ENCODE results near the gene IYD.

Gene IYD

GRCh38 chr6:150430815-150431214, 62.0 kb downstream of the IYD start:
- ChIA-PET POLR2A (no interaction called here), CTCF (no interaction called here)
- no peak for TF ChIP-seq FOXK2 (IDR thresholded peaks at IDR 0.05)
- no peak for TF ChIP-seq HDGF (IDR thresholded peaks at IDR 0.05; ENCODE audit: borderline replicate concordance)
- TF ChIP-seq PKNOX1 (IDR thresholded peaks at IDR 0.05), result no peak
- TF ChIP-seq SP1 (IDR thresholded peaks at IDR 0.05), result no peak
- no peak for TF ChIP-seq FOXA1 (IDR thresholded peaks at IDR 0.05)
- TF ChIP-seq BHLHE40 (IDR thresholded peaks at IDR 0.05; ENCODE audit: borderline replicate concordance), result no peak
- TF ChIP-seq ELF4 (IDR thresholded peaks at IDR 0.05), result no peak
- TF ChIP-seq NFRKB (IDR thresholded peaks at IDR 0.05), result no peak
- TF ChIP-seq TARDBP (IDR thresholded peaks at IDR 0.05), result no peak
- no peak for TF ChIP-seq CTBP1 (IDR thresholded peaks at IDR 0.05; ENCODE audit: borderline replicate concordance)
- TF ChIP-seq ARNT (IDR thresholded peaks at IDR 0.05), result no peak
- TF ChIP-seq ZNF384 (IDR thresholded peaks at IDR 0.05), result no peak
- no peak for DNase-seq (ENCODE audit: extremely low spot score)

GRCh38 chr6:150435360-150435759, 66.5 kb downstream of the IYD start:
- ChIA-PET POLR2A (no interaction called here), CTCF (no interaction called here)
- TF ChIP-seq FOXA1 (IDR thresholded peaks at IDR 0.05) (no peak), ELF4 (IDR thresholded peaks at IDR 0.05) (no peak), TARDBP (IDR thresholded peaks at IDR 0.05) (no peak), LEF1 (IDR thresholded peaks at IDR 0.05; ENCODE audit: borderline replicate concordance) (no peak), FOXK2 (IDR thresholded peaks at IDR 0.05) (no peak), NFRKB (IDR thresholded peaks at IDR 0.05) (no peak), BHLHE40 (IDR thresholded peaks at IDR 0.05; ENCODE audit: borderline replicate concordance) (no peak), HDGF (IDR thresholded peaks at IDR 0.05; ENCODE audit: borderline replicate concordance) (no peak), L3MBTL2 (conservative IDR thresholded peaks at IDR 0.05) (no peak)

GRCh38 chr6:150435832-150436231, 67.0 kb downstream of the IYD start:
- CTCF ChIA-PET, result no interaction called here
- POLR2A ChIA-PET, result no interaction called here
- DNase-seq (ENCODE audit: extremely low spot score), result no peak
- no peak for TF ChIP-seq ELF4 (IDR thresholded peaks at IDR 0.05)
- TF ChIP-seq BHLHE40 (IDR thresholded peaks at IDR 0.05; ENCODE audit: borderline replicate concordance), result no peak
- TF ChIP-seq TARDBP (IDR thresholded peaks at IDR 0.05), result no peak
- TF ChIP-seq LEF1 (IDR thresholded peaks at IDR 0.05; ENCODE audit: borderline replicate concordance), result no peak
- no peak for TF ChIP-seq FOXK2 (IDR thresholded peaks at IDR 0.05)
- no peak for TF ChIP-seq NFRKB (IDR thresholded peaks at IDR 0.05)
- no peak for TF ChIP-seq CTBP1 (IDR thresholded peaks at IDR 0.05; ENCODE audit: borderline replicate concordance)
- TF ChIP-seq HDGF (IDR thresholded peaks at IDR 0.05; ENCODE audit: borderline replicate concordance), result no peak
- TF ChIP-seq SUZ12 (IDR thresholded peaks at IDR 0.05), result no peak
- no peak for TF ChIP-seq ARNT (IDR thresholded peaks at IDR 0.05)
- no peak for TF ChIP-seq L3MBTL2 (conservative IDR thresholded peaks at IDR 0.05)
- TF ChIP-seq SP1 (IDR thresholded peaks at IDR 0.05), result no peak
- no peak for TF ChIP-seq FOXM1 (IDR thresholded peaks at IDR 0.05; ENCODE audit: borderline replicate concordance)
- TF ChIP-seq ZNF384 (IDR thresholded peaks at IDR 0.05), result no peak

More at GRCh38 chr6:150435360-150435759, 66.5 kb downstream of the IYD start:
- DNase-seq (ENCODE audit: extremely low spot score), result no peak

- DNase-seq (ENCODE audit: extremely low spot score), result no peak
- POLR2A ChIA-PET, result no interaction called here
- CTCF ChIA-PET, result no interaction called here
- TF ChIP-seq SUZ12 (IDR thresholded peaks at IDR 0.05), result no peak
- TF ChIP-seq ARNT (IDR thresholded peaks at IDR 0.05), result no peak
- TF ChIP-seq CTBP1 (IDR thresholded peaks at IDR 0.05; ENCODE audit: borderline replicate concordance), result no peak
- TF ChIP-seq L3MBTL2 (conservative IDR thresholded peaks at IDR 0.05), result no peak
- TF ChIP-seq TARDBP (IDR thresholded peaks at IDR 0.05), result no peak
- no peak for TF ChIP-seq HDGF (IDR thresholded peaks at IDR 0.05; ENCODE audit: borderline replicate concordance)
- TF ChIP-seq PKNOX1 (IDR thresholded peaks at IDR 0.05), result no peak
- no peak for TF ChIP-seq ZNF384 (IDR thresholded peaks at IDR 0.05)
- no peak for TF ChIP-seq SP1 (IDR thresholded peaks at IDR 0.05)
- no peak for TF ChIP-seq FOXA1 (IDR thresholded peaks at IDR 0.05)
- TF ChIP-seq BHLHE40 (IDR thresholded peaks at IDR 0.05; ENCODE audit: borderline replicate concordance), result no peak
- TF ChIP-seq ELF4 (IDR thresholded peaks at IDR 0.05), result no peak
- TF ChIP-seq LEF1 (IDR thresholded peaks at IDR 0.05; ENCODE audit: borderline replicate concordance), result no peak
- TF ChIP-seq NFRKB (IDR thresholded peaks at IDR 0.05), result no peak
- TF ChIP-seq FOXM1 (IDR thresholded peaks at IDR 0.05; ENCODE audit: borderline replicate concordance), result no peak
- no peak for TF ChIP-seq FOXK2 (IDR thresholded peaks at IDR 0.05)
Observed at GRCh38 chr6:150439373-150439772, 70.6 kb downstream of the IYD start.

GRCh38 chr6:150443621-150444020, 74.8 kb downstream of the IYD start:
- ChIA-PET POLR2A (no interaction called here), CTCF (no interaction called here)
- no peak for DNase-seq (ENCODE audit: extremely low spot score)
- TF ChIP-seq L3MBTL2 (conservative IDR thresholded peaks at IDR 0.05) (no peak), NFRKB (IDR thresholded peaks at IDR 0.05) (no peak), FOXK2 (IDR thresholded peaks at IDR 0.05) (no peak), ZNF384 (IDR thresholded peaks at IDR 0.05) (no peak), SP1 (IDR thresholded peaks at IDR 0.05) (no peak)

GRCh38 chr6:150444308-150444707, 75.5 kb downstream of the IYD start:
- no peak for TF ChIP-seq CTBP1 (IDR thresholded peaks at IDR 0.05; ENCODE audit: borderline replicate concordance)
- ChIA-PET CTCF (no interaction called here), POLR2A (no interaction called here)
- DNase-seq (ENCODE audit: extremely low spot score), result no peak

- TF ChIP-seq ARNT (IDR thresholded peaks at IDR 0.05), result no peak
- TF ChIP-seq LEF1 (IDR thresholded peaks at IDR 0.05; ENCODE audit: borderline replicate concordance), result no peak
- TF ChIP-seq BHLHE40 (IDR thresholded peaks at IDR 0.05; ENCODE audit: borderline replicate concordance), result no peak
- no peak for TF ChIP-seq ELF4 (IDR thresholded peaks at IDR 0.05)
- no peak for TF ChIP-seq FOXK2 (IDR thresholded peaks at IDR 0.05)
- TF ChIP-seq FOXA1 (IDR thresholded peaks at IDR 0.05), result no peak
- TF ChIP-seq TARDBP (IDR thresholded peaks at IDR 0.05), result no peak
- TF ChIP-seq SP1 (IDR thresholded peaks at IDR 0.05), result no peak
- no peak for TF ChIP-seq PKNOX1 (IDR thresholded peaks at IDR 0.05)
- TF ChIP-seq NFRKB (IDR thresholded peaks at IDR 0.05), result no peak
- no peak for TF ChIP-seq ZNF384 (IDR thresholded peaks at IDR 0.05)
- TF ChIP-seq HDGF (IDR thresholded peaks at IDR 0.05; ENCODE audit: borderline replicate concordance), result no peak
- no peak for TF ChIP-seq CTBP1 (IDR thresholded peaks at IDR 0.05; ENCODE audit: borderline replicate concordance)
- no peak for TF ChIP-seq L3MBTL2 (conservative IDR thresholded peaks at IDR 0.05)
- no peak for TF ChIP-seq FOXM1 (IDR thresholded peaks at IDR 0.05; ENCODE audit: borderline replicate concordance)
- no peak for TF ChIP-seq SUZ12 (IDR thresholded peaks at IDR 0.05)
- ChIA-PET POLR2A (no interaction called here), CTCF (no interaction called here)
- no peak for DNase-seq (ENCODE audit: extremely low spot score)
Observed at GRCh38 chr6:150445486-150445885, 76.7 kb downstream of the IYD start.

Measured in HEK293T (cell line).